Testis (tissue), 2 donors: ENCODE results near the gene CTDNEP1.

Experiments used
- CTCF ChIP-seq, 3 experiments: fragments of 450-650 bp in 2 of 3; fragments of 200-600 bp in 1 of 3; sonication (generic) in 1 of 3; IDR thresholded peaks; one replicate each; pipeline ENCODE4 v1.5.1; 2016 to 2019; ENCODE audit warnings: antibody characterized with exemption in 3 of 3, mild to moderate bottlenecking in 2 of 3, moderate library complexity in 1 of 3
- POLR2A ChIP-seq: fragments of 450-650 bp; IDR thresholded peaks from one replicate; pipeline ENCODE4 v1.6.1; 2017; ENCODE audit warnings: antibody characterized with exemption, mild to moderate bottlenecking, moderate library complexity

GRCh38 chr17:7285679-7286078 is 34.1 kb upstream of the CTDNEP1 start:
- TF ChIP-seq POLR2A = no peak
- TF ChIP-seq CTCF (IDR thresholded peaks at IDR 0.05) = no peak
